GM18505 (cell line): ENCODE results near the gene MPV17.
"Not testable (repeated sequence)": the region's sequence is repeated elsewhere in the genome, so short reads cannot be mapped to it uniquely, and the experiment has no call there.

Experiments
- ATAC-seq: cut with Tn5 transposase; IDR thresholded peaks from one replicate; pipeline ENCODE4 v1.9.1; 2021; ENCODE audit not compliant: unreplicated experiment
- POLR2A ChIP-seq: IDR thresholded peaks from 4 replicates; pipeline ENCODE4 v1.6.1; 2011; ENCODE audit warnings: borderline replicate concordance; ENCODE audit not compliant: insufficient read depth, insufficient read length; ENCODE audit errors: extremely low read depth

Gene MPV17, protein sequence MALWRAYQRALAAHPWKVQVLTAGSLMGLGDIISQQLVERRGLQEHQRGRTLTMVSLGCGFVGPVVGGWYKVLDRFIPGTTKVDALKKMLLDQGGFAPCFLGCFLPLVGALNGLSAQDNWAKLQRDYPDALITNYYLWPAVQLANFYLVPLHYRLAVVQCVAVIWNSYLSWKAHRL

GRCh38 chr2:27322766-27323595 lies at the start of gene MPV17:
MPV17 (minus strand) TSS chr2:27323097; CDS start chr2:27322517, 580 bp downstream.
- peak; percentile 84 for ATAC-seq
- peak; percentile 94 for TF ChIP-seq POLR2A

- peak; percentile 34 for ATAC-seq
- peak; percentile 60 for TF ChIP-seq POLR2A
These were observed 48.1 kb upstream of the MPV17 start for GRCh38 chr2:27370816-27371620.

- TF ChIP-seq POLR2A, result peak; percentile 90
- peak; percentile 89 for ATAC-seq
These were observed 47.3 kb upstream of the MPV17 start, which contains the start of the genes EIF2B4 and SNX17 for GRCh38 chr2:27370026-27370815. EIF2B4 (minus strand) TSS chr2:27370338; CDS start chr2:27370314, 24 bp downstream. SNX17 (plus strand) TSS chr2:27370616; CDS start chr2:27370744, 128 bp downstream.

GRCh38 chr2:27369471-27370025 lies 46.7 kb upstream of the MPV17 start:
- peak; percentile 4 for ATAC-seq
- TF ChIP-seq POLR2A, result no peak

- no peak for ATAC-seq
- no peak for TF ChIP-seq POLR2A
These were observed 41.0 kb upstream of the MPV17 start for GRCh38 chr2:27363933-27364332.

- no peak for TF ChIP-seq POLR2A
- ATAC-seq, result no peak
These were observed 40.0 kb upstream of the MPV17 start for GRCh38 chr2:27362678-27363420.

DNA sequence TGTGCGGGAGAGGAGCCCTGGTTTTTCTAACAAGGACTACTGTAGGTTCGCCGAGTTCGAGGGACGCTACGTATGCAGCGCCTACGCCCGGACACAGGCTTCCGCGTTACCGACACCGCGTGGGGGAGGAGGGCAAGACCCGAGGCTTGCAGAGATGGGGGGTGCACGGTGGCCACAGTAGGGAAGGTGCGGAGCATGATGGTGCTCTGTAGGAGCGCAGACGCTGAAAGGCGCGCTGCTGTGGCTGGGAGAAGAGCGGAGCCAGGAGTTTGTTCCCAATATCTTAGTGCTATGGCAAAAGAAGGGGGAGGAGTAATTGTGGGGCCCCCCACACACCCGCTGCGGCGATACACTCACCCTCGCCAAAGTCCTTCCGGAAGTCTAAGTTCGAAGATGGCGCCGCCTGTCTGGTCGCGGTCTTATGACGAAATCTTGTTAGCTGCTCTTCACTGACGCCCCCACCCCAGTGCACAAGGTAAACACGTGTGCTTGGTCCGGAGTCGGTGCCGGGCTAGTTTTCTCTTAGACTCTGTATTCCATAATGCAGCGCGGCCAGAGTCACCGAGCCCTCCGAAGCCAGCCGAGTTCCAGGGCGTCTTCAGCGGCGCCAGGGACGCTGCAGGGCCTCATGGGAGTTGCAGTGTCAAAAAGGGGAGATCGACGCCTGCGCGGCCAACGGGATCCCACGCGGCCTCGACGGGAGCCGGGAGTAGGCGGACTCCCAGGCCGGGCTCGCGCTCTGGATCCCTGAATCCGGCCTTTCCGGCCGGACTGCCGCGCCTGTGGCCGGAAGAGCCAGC lies 33.7 kb upstream of the MPV17 start, which contains the start of gene GTF3C2:
GTF3C2 (minus strand) TSS at position 383 of the 800 bp plus-strand sequence. CDS start 13,210 bp downstream, outside the sequence.
- peak; percentile 66 for TF ChIP-seq POLR2A
- ATAC-seq, result peak; percentile 80

DNA sequence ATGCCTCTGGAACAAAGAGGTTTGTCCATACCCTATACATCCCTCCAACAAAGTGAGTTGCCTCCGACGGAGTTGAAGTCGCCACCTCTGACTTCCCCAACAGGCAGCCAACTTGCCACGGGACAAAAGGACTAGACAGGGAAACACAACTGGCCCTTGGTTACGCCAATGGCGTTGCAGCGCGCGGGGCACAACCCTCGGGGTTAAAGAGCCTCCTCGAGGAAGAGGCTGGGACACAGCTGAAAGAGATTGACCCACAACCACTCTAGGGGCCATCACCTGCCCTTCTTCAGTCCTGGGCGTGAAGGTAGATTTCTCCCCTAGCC lies 33.1 kb upstream of the MPV17 start:
- no peak for TF ChIP-seq POLR2A
- peak; percentile 33 for ATAC-seq

- no peak for ATAC-seq
- TF ChIP-seq POLR2A, result no peak
These were observed 31.7 kb upstream of the MPV17 start for GRCh38 chr2:27354597-27354927.

DNA sequence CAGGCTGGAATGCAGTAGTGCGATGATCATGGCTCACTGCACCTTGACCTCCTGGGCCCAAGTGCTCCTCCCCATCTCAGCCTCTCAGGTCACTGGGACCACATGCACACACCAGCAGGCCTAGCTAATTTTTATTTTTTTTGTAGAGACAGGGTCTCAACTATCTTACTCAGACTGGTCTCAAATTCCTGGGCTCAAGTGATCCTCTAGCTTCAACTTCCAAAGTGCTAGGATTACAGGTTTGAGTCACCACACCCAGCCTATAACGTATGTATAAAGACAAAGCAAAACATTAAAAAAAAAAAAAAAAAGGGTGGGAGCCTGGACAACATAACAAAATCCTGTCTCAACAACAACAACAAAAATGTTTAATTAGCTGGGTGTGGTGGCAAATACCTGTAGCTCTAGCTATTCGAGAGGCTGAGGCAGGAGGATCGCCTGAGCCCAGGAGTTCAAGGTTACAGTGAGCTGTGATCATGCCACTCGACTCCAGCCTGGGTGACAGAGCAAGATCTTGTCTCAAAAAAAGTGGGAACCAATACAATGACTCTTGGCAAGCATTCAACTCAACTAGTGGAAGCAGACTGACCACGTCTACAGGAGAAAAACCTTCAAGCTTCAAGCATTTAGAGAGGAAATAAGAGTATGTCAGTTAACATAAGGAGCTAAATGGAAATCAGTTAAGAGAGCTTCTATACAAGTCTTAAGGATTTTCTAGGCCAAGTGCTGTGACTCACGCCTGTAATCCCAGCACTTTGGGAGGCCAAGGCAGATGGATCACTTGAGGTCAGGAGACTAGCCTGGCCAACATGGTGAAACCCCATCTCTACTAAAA lies 31.1 kb upstream of the MPV17 start:
- TF ChIP-seq POLR2A, result no peak

GRCh38 chr2:27353386-27353761 lies 30.5 kb upstream of the MPV17 start:
- ATAC-seq, result not testable (repeated sequence)

More for the DNA sequence above, 31.1 kb upstream of the MPV17 start:
- no peak for ATAC-seq
